Activated gamma-delta T cell treated with anti-CD3 and anti-CD28 coated beads, Interleukin-2, amount 50 U/mL, for 16 hours (primary cell): ENCODE data around the gene KIF18B.

Experiments used
- DNase-seq: peaks from one replicate; pipeline ENCODE4 v3.0.0-alpha.2; 2020; ENCODE audit warnings: low read depth

The KIF18B gene

GRCh38 chr17:44935116-44935515, 12.5 kb downstream of the KIF18B start:
- DNase-seq: no peak

GRCh38 chr17:44934745-44935105, 12.8 kb downstream of the KIF18B start:
- no peak for DNase-seq

- no peak for DNase-seq
These were observed 13.5 kb downstream of the KIF18B start for GRCh38 chr17:44933824-44934744.

GRCh38 chr17:44932787-44933097, 14.8 kb downstream of the KIF18B start:
- DNase-seq: no peak

GRCh38 chr17:44932096-44932786, 15.3 kb downstream of the KIF18B start:
- DNase-seq: no peak

- no peak for DNase-seq
These were observed 16.2 kb downstream of the KIF18B start for GRCh38 chr17:44931376-44931775.

- DNase-seq: no peak
These were observed 16.9 kb downstream of the KIF18B start for GRCh38 chr17:44930667-44931066.

GRCh38 chr17:44928950-44929720, 18.4 kb downstream of the KIF18B start:
- DNase-seq: no peak

GRCh38 chr17:44928136-44928535, 19.4 kb downstream of the KIF18B start:
- no peak for DNase-seq

GRCh38 chr17:44927696-44928095, 19.9 kb downstream of the KIF18B start:
- no peak for DNase-seq

- DNase-seq: no peak
These were observed 20.6 kb downstream of the KIF18B start for GRCh38 chr17:44926821-44927525.

GRCh38 chr17:44925731-44926697, 21.6 kb downstream of the KIF18B start:
- no peak for DNase-seq

GRCh38 chr17:44924107-44924544, 23.4 kb downstream of the KIF18B start:
- no peak for DNase-seq

GRCh38 chr17:44922746-44923470, 24.7 kb downstream of the KIF18B start:
- no peak for DNase-seq

- DNase-seq: no peak
These were observed 25.4 kb downstream of the KIF18B start for GRCh38 chr17:44922136-44922535.

GRCh38 chr17:44921122-44921882, 26.3 kb downstream of the KIF18B start:
- DNase-seq: no peak

GRCh38 chr17:44920565-44920940, 27.0 kb downstream of the KIF18B start:
- no peak for DNase-seq

GRCh38 chr17:44919885-44920564, 27.5 kb downstream of the KIF18B start:
- peak; percentile 26 for DNase-seq

- DNase-seq: no peak
These were observed 28.2 kb downstream of the KIF18B start for GRCh38 chr17:44919411-44919810.
